Erythroblast (primary cell): ENCODE results near the gene WDFY3.

ENCODE experiments used
- DNase-seq, 2 experiments: peaks; one replicate each; lab custom pipeline; 2025; lab: John Stamatoyannopoulos, UW
- GATA1 ChIP-seq: IDR thresholded peaks from 2 replicates; pipeline ENCODE4 v1.6.1; 2011; ENCODE audit warnings: low read depth, mild to moderate bottlenecking, control low read depth, low read length, moderate library complexity
- POLR2A ChIP-seq: IDR thresholded peaks from 2 replicates; pipeline ENCODE4 v1.6.1; 2011; ENCODE audit warnings: mild to moderate bottlenecking, low read length

The WDFY3 gene

GRCh38 chr4:84750260-84750959 lies 216.1 kb downstream of the WDFY3 start:
- TF ChIP-seq POLR2A = no peak
- DNase-seq = peak; percentile 66 to 74

GRCh38 chr4:84740057-84740456 lies 226.4 kb downstream of the WDFY3 start:
- TF ChIP-seq GATA1 (no peak), POLR2A (no peak)
- DNase-seq = no peak

- no peak for DNase-seq
- TF ChIP-seq GATA1 (no peak), POLR2A (no peak)
Measured at GRCh38 chr4:84738622-84739021, 227.9 kb downstream of the WDFY3 start.

- TF ChIP-seq GATA1 (no peak), POLR2A (no peak)
- no peak for DNase-seq
Measured at GRCh38 chr4:84737656-84738055, 228.8 kb downstream of the WDFY3 start.

GRCh38 chr4:84734037-84734436 lies 232.5 kb downstream of the WDFY3 start:
- TF ChIP-seq GATA1 (no peak), POLR2A (no peak)
- DNase-seq = no peak

- no peak for DNase-seq
- TF ChIP-seq POLR2A (no peak), GATA1 (no peak)
Measured at GRCh38 chr4:84733343-84734033, 233.0 kb downstream of the WDFY3 start.

- TF ChIP-seq POLR2A = no peak
- no peak for TF ChIP-seq GATA1
- DNase-seq = no peak
Measured at GRCh38 chr4:84730375-84730774, 236.1 kb downstream of the WDFY3 start.

- no peak for DNase-seq
- TF ChIP-seq GATA1 (no peak), POLR2A (no peak)
Measured at GRCh38 chr4:84727491-84727890, 239.0 kb downstream of the WDFY3 start.

GRCh38 chr4:84726356-84726755 lies 240.1 kb downstream of the WDFY3 start:
- no peak for DNase-seq
- TF ChIP-seq GATA1 (no peak), POLR2A (no peak)

- TF ChIP-seq POLR2A = no peak
- TF ChIP-seq GATA1 = no peak
- DNase-seq = no peak
Measured at GRCh38 chr4:84722720-84723119, 243.8 kb downstream of the WDFY3 start.

GRCh38 chr4:84719115-84719514 lies 247.4 kb downstream of the WDFY3 start:
- no peak for DNase-seq

GRCh38 chr4:84718699-84719098 lies 247.8 kb downstream of the WDFY3 start:
- no peak for DNase-seq
- TF ChIP-seq GATA1 (no peak), POLR2A (no peak)

More at GRCh38 chr4:84719115-84719514, 247.4 kb downstream of the WDFY3 start:
- no peak for TF ChIP-seq POLR2A
- TF ChIP-seq GATA1 = no peak

- no peak for DNase-seq
- TF ChIP-seq GATA1 (no peak), POLR2A (no peak)
Measured at GRCh38 chr4:84710548-84710947, 255.9 kb downstream of the WDFY3 start.

GRCh38 chr4:84708406-84709135 lies 257.9 kb downstream of the WDFY3 start:
- DNase-seq = no peak

GRCh38 chr4:84706286-84706685 lies 260.2 kb downstream of the WDFY3 start:
- DNase-seq = no peak
- TF ChIP-seq GATA1 (no peak), POLR2A (no peak)

More at GRCh38 chr4:84708406-84709135, 257.9 kb downstream of the WDFY3 start:
- no peak for TF ChIP-seq POLR2A
- no peak for TF ChIP-seq GATA1
